Omental fat pad (tissue), 4 donors: ENCODE measurements around the gene ALDH1L2. TPM values are rescaled to one million over a fixed set of nuclear protein-coding genes. Genes with fewer than 3 reads are reported as not detected.

Experiments
- ATAC-seq: fragments of 150-250 bp; one replicate; pipeline ENCODE4 v1.9.1; 2016; ENCODE audit warnings: mild to moderate bottlenecking, moderate library complexity; ENCODE audit not compliant: low FRiP score
- DNase-seq: peaks from one replicate; pipeline ENCODE4 v3.0.0-alpha.2; 2019; ENCODE audit warnings: low spot score
- CTCF ChIP-seq, 3 donors: fragments of 450-650 bp; IDR thresholded peaks; one replicate each; pipeline ENCODE4 v1.5.1; 2016 to 2017; ENCODE audit warnings: antibody characterized with exemption in 3 of 3, mild to moderate bottlenecking in 3 of 3, moderate library complexity in 2 of 3
- total RNA-seq, 4 donors: library from RNA; depleted of rRNA; stranded (reverse); fragments of >200 nt; gene quantifications; one replicate each; pipeline ENCODE4 v1.1.0, GENCODE V29; 2016

The ALDH1L2 gene
- total RNA-seq, 4 donors from 2014 or later = 3.7 to 22.4 (median 5.2) TPM

- DNase-seq = no peak
- ATAC-seq = no peak
- TF ChIP-seq CTCF (IDR thresholded peaks at IDR 0.05) = no peak
Observed at GRCh38 chr12:105001476-105001875, 82.8 kb downstream of the ALDH1L2 start.

- TF ChIP-seq CTCF (IDR thresholded peaks at IDR 0.05) = no peak
- DNase-seq = no peak
- ATAC-seq = no peak
Observed at GRCh38 chr12:104999347-104999685, 84.9 kb downstream of the ALDH1L2 start.

GRCh38 chr12:104998423-104999346, 85.6 kb downstream of the ALDH1L2 start:
- no peak for TF ChIP-seq CTCF (IDR thresholded peaks at IDR 0.05)
- DNase-seq (no peak), ATAC-seq (no peak)

GRCh38 chr12:104997541-104997940, 86.7 kb downstream of the ALDH1L2 start:
- no peak for TF ChIP-seq CTCF (IDR thresholded peaks at IDR 0.05)
- ATAC-seq (no peak), DNase-seq (no peak)

GRCh38 chr12:104994336-104994735, 89.9 kb downstream of the ALDH1L2 start:
- no peak for TF ChIP-seq CTCF (IDR thresholded peaks at IDR 0.05)
- no peak for ATAC-seq

GRCh38 chr12:104991565-104992128, 92.6 kb downstream of the ALDH1L2 start:
- ATAC-seq (no peak), DNase-seq (no peak)
- no peak for TF ChIP-seq CTCF (IDR thresholded peaks at IDR 0.05)

More at GRCh38 chr12:104994336-104994735, 89.9 kb downstream of the ALDH1L2 start:
- DNase-seq = no peak

GRCh38 chr12:104990950-104991349, 93.3 kb downstream of the ALDH1L2 start:
- DNase-seq = no peak
- TF ChIP-seq CTCF (IDR thresholded peaks at IDR 0.05) = no peak
- ATAC-seq = no peak
